KG1 (cell line): ENCODE results near the gene RBBP6.

Source experiments
- DNase-seq: peaks from one replicate; lab custom pipeline; 2025; lab: John Stamatoyannopoulos, UW

The RBBP6 gene

DNA sequence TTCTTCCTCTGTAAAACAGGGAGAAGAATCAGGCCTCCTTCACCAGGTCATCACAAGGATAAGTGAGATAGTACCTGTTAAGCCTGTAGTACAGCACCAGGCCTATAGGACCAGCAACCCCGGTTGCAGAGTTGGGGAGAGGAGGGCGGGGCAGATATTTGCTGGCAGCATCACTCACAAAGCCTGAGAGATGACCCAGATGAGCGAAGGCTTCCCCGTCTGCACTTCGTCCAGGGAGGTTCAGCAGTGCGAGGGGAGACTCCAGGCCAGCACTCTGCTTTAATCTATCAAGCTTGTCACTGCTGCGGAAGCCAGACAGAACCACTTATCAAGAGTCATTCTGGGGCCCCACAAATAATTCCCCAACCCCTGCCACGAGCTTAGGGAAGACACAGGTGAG lies 15.8 kb upstream of the RBBP6 start:
- no peak for DNase-seq

DNA sequence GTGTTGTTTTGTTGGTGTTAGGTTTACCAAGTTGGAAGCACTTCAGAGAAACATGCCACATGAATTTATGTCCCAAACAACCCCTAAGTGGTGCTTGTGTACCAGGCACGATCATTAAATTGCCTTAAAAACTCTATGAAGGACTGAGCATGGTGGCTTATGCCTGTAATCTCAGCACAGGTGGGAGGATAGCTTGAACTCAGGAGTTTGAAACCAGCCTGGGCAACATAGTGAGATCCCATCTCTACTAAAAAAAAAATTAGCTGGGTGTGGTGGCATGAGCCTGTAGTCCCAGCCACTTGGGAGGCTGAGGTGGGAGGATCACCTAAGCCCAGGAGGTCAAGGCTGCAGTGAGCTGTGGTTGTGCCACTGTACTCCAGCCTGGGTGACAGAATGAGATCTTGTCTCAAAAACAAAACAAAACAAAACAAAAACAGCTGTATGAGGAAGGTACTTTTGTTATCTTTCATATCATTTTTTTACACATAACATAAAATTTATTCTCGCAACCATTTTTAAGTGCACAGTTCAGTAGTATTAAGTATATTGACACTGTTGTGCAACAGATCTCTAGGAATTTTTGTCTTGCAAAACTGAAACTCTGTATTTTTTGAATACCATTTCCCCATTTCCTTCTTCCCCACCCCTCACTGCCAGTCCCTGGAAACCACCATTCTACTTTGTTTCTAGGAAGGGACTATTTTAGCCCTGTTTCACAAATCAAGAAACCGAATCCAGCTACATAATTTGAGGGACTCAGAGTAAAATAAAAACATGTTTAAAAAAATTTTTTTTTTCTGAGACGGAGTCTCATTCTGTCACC lies 14.3 kb upstream of the RBBP6 start:
- no peak for DNase-seq

DNA sequence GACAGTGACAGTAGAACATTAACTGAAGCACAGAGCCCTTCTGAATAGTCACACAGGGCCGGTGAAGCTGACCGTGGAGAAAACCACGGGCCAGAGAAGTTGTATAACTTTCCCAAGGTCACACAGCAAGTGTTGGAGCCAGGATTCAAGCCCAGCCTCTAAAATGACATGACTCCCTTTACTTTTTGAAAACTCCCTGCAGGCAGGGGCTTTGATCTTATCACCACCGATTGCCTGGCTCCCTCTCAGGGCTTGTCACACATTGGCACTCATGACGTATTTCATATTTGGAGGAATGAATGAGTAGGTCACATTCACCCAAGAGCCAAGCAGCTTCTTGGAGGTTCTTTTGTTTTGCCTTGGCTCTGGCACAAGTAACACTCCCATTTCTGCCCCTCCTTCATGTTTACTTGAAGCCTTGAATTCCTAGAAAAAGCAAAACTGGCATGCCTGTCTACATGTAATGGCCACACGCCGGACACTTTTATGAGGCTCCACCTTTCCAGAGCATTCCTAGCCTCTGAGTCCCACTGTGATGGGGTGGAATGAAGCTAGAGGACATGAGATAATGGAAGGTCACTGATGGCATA lies 13.3 kb upstream of the RBBP6 start:
- DNase-seq, result no peak

DNA sequence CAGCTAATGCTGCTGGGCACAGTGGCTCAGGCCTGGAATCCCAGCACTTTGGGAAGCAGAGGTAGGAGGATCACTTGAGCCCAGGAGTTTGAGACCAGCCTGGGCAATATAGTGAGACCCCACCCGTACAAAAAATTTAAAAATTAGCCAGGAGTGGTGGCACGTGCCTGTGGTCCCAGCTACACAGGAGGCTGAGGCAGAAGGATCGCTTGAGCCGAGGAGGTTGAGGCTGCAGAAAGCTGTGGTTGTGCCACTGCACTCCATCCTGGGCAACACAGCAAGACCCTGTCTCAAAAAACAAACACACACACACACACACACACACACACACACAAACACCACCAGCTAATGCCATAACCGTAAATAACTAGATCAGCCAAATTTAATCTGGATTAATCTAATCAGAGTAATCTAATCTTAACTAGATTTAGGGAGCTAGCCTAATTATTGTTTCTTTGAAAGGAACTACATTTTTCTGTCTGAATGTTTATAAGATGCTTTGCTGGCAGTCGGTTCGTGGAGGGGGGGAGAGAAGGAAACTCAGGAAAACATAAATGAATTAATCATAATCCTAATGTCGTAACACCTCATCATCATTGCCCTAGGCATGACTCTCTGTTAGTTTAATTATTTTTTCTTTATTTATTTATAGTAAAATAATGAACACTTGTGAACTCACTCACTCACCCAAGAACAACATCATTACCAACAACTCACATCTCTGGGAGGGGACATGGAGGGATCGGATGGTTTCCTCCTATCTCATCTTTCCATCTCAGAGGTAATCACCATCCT lies 12.5 kb upstream of the RBBP6 start:
- DNase-seq, result no peak

DNA sequence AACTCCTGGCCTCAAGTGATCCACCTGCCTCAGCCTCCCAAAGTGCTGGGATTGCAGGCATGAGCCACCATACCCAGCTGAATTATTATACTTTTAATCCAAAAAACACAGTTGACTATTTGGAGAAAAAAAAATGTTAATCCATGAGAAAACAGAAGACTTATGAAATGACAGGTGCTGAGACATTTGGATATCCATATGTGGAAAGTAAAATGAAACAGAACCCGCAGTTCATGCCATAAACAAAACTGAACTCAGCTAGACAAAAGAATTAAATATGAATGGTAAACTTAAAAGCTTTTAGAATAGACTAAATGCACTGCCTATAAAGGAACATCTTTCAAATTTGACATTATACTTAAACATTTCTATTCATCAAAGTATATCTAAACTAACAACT lies 8.2 kb upstream of the RBBP6 start:
- no peak for DNase-seq

DNA sequence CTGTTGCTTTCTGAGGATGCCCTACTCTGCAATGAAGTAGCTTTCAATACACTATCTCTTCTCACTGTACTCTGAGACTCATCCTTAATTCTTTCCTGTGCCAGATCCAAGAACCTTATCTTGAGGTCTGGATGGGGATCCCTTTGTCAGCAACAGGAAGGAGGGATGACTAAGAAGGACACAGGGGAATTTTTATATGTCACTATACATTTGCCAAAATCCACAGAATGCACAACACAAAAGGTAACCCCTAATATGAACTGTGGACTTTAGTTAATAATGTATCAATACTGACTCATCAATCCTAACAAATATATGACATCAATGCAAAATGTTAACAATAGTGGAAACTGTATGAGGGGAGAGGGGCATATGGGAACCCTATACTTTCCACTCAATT lies 4.7 kb upstream of the RBBP6 start:
- DNase-seq, result no peak

DNA sequence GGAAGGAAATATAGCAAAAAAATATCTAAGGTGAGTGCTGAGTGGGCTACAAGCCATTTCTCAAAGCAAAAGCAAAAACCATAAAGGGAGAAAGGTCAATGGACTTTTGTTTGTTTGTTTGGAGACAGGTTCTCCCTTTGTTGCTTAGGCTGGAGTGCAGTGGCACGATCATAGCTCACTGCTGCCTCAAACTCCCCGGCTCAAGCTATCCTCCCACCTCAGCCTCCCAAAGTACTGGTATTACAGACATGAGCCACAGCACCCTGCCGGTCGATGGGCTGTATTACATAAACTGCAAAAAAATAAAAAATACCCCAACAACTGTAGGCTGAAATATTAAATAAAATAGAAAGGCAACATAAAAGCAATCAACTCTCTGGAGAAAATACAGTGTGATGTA lies 3.5 kb upstream of the RBBP6 start:
- no peak for DNase-seq

DNA sequence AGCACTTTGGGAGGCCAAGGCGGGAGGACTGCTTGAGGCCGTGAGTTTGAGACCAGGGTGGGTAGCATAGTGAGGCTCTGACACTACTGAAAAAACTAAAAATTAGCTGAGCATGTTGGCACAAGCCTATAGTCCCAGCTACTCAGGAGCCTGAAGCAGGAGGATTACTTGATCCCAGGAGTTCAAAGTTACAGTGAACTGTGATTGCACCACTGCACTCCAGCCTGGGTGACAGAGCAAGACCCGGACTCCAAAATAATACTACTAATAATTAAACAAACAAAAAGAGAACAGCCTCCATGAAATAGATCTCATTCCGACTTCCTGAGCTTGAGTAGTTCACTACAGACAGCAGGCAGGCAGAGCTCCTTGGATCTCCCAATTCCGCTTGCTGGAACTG lies 2.7 kb upstream of the RBBP6 start:
- no peak for DNase-seq

DNA sequence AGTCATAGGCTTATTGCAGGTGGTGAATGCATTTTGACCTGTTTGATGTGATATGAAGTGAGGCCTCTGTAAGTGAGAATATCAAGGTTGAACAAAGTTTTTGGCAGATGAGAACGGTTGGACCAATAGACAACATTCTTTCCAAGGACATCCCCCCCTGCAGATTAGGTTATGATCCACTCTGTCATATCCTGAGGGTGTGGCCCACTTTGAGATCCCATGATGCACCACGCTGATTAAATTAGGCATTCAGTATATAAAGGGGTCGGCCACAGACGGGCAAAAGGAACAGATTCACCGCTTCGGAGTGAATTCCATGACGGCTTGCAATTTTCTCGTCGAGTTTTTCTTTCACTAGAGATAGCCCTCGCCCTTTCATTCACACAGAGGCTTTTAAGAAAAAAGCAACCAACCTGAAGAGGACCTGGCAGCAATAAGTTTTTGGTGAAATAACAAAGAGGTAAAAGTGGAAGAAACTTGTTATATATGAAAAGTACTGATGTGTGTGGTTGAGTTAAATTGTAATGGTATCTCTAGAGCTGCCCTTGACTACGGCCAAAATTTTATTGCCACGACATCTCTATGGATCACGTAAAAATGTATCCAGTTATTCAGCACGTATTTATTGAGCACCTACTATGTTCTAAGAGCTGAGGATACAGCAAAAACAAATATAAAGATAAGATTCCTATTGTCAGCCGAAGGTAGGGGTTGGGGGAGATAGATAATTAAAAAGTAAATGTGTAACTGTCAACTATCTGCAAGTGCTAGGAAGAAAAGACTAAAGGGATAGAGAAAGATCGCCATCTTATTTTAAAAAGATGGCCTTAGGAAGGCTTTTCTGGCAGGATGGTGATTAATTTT lies 1.7 kb upstream of the RBBP6 start:
- no peak for DNase-seq

DNA sequence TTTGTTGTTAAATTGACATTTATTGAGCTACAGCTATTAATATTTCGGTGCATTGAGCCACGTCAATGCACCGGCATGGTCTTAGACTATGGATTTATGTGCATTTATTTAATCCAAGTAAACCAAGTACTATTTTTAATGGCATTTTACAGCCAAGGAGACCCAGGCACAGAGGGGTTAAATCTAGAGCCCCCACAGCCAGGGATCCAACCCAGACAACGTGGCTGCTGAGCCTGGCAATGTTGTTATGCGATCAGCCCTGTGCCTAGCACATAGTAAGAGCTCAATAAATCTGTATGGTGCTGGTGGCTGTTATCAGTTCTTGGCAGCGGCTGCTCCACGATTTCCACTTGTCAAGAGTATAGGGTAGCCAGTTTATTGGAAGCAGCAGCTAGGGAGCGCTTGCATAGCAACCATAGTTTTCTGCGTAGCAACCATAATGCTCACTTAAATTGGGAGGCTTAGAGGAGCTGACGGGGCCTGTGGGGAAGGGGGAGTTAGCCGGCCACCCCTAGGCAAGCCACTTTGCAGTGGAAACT lies 541 bp upstream of the RBBP6 start:
- no peak for DNase-seq

DNA sequence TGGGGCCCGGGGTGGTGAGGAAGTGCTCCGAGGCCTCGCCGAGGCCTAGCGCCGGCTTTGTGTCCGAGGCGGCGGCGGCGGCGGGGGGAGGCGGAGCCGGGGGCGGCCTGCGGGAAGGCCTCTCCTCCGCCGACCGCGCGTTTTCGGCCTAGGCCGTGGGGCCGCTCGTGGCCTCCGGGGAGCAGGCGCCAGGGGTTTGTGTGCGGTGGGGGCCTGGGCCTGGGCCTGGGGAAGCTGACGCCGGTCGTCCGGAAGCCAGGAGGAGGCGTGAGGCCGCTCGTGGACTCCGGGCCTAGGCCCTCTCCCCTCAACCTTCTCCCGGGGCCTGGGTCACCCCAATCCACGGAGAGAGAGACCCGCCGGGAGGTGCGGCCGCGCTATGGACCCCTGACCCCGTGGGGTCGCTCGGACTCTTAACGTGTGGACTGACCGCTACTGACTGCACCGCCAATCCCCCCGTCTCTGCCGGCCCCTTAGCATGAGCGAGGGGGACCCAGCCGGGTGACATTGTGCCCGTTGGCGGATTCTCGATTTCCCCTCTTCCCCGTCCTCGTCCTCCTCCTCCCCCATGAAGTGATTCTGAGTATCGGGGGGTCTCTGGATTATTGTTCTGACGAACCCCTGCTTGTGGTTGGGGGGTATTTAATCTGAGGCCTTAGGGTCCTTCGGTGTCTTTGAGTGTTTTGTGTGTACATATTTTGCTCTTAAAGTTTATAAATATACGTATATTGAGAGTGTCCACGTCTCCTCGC lies 660 bp downstream of the RBBP6 start:
- DNase-seq, result no peak

DNA sequence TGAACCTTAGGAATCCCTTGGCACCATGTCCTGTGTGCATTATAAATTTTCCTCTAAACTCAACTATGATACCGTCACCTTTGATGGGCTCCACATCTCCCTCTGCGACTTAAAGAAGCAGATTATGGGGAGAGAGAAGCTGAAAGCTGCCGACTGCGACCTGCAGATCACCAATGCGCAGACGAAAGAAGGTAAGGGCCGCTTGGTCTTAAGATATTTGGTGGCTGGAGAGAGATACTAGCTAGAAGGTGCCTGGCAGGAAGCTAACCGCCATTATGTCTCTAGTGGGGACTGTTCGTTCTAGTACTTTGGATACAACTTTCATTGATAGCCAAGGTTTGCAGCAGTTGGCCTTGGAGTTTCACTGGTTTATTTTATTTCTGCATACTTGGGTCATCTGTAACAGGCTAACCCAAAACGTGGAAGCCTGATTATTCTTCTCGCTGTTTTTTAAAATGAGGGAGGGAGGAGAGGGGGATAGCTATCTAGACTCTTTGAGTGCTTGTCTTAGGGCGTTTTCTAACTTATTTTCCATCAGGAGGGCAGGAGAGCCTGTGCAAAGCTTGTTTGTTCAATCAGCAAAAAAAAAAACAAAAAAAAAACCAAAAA lies 1.3 kb downstream of the RBBP6 start:
- DNase-seq, result peak; percentile 18

DNA sequence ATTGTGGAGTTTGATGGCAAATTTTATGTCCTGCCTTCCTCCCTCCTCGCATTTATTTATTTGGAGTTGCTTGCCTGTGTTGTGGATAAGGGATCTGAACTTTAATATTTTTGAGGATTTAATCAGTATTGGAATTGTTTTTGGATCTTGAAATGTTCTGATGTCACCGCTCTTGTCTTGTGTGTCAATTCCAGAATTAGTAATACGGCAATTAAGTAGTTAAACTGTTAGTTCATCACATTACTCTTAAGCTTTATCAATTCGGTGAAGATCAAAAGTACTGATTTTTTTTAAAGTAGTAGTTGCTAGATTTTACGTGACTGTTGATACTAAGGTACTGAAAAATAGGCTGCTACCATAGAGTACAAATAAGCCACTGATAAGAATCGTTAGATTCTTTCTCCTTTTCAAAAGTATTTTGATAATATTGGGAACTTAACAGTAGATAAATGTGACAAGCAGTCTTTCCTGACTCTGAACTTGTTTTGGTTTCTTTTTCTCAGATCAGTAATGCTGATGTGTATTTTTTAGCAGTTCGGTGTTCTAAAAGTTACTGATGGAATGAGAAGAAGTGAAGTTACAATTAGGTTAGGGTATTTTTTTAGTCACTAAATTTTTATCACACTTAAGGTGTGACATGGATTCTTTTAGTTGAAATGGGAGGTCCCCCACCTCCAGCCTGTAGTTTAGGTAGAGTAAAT lies 2.0 kb downstream of the RBBP6 start:
- no peak for DNase-seq

DNA sequence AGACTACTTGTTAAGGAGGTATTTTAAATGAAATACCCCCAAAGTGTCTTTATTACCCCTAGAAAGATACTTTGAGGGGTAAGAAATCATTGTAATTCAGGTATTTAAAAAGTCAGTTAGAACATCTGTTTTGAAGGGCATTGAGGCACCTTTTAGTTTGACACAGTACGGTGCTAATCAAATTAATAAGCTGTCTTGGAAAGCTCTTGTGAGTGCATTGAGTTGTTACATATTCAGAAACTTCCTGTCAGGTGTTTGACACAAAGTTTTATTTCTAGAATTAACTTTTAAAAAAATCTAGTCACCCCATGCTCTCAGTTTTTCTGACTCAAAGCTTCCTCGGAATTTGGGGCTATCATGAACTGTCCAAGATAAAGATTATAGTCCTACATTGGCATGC lies 4.6 kb downstream of the RBBP6 start:
- no peak for DNase-seq

DNA sequence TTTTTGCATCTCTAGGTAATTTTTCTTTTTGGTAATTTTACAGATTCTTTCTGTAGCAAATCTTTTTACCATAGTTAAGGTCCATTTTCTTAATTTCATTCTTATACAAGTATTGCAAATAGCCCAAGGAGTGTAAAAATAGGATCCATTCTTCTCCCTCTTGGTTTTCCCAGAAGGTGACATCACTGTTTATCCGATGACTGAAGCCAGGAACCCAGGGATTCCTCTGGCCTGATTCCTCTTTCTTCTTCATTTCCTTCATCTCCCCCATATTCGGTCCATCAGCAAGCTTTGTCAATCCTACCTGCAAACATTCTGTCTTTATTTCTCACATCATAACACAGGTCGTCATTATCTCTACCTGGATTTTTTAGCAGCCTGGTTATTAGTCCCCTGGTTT lies 5.3 kb downstream of the RBBP6 start:
- DNase-seq, result no peak

DNA sequence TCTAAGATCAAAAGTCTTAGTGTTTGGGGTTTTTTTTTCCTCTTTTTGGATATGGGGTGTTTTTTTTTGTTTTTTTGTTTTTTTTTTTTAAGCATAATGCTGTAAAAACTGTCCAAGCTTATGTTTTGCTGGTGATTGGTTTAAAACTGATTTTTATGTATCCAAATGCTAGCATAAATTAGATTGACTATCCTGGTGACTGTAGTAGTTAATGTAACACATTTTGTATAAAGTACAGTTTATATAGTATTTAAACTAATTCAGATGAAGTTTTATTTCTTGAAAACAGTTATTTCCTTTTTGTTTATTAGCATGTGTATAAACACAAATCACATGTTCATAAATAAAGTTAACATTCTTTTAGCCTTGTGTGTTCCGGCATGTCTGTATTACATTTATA lies 10.9 kb downstream of the RBBP6 start:
- no peak for DNase-seq

DNA sequence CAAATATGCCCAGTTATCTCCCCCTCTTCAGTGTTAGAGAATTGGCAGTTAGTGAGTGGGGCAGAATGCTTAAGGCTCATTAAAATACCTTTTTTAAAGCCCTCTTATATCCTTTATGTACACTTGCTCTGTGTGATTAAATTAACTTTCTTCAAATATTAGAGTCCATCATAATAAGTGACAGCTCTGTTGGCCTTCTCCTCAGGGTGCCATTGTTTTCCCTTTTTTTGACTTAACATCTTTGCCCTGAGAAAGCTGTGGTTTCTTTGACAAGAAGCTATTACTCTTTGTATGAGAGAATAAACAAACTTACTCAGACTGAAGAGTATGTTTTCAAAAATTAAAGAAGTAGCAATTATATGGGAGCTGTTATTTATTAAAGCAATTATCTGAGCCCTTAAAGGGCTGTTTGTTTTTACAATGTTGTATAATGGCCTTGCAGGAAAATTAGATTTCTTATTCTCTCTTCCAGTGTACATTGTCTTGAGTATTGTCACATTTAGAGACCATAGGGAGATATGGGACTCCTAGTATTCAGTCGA lies 13.4 kb downstream of the RBBP6 start:
- DNase-seq, result no peak

DNA sequence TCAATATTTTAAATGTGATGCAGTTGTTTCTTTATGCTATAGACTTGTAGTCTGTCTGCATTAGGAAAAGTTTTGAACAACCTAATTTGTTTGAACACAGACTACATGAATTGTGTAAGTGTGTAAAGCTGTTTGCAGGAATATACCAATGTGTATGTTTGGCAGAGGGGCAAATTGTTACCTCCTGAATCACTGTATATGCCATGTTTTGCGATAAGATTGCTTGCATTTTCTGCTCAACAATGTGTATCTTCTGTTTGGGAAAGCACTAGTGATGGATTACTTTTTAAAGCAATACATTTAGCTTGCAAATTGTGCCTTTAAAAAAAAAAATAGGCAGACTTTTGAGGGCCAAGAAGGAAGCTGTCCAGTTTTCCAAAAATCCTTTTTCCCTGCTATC lies 14.6 kb downstream of the RBBP6 start:
- no peak for DNase-seq

DNA sequence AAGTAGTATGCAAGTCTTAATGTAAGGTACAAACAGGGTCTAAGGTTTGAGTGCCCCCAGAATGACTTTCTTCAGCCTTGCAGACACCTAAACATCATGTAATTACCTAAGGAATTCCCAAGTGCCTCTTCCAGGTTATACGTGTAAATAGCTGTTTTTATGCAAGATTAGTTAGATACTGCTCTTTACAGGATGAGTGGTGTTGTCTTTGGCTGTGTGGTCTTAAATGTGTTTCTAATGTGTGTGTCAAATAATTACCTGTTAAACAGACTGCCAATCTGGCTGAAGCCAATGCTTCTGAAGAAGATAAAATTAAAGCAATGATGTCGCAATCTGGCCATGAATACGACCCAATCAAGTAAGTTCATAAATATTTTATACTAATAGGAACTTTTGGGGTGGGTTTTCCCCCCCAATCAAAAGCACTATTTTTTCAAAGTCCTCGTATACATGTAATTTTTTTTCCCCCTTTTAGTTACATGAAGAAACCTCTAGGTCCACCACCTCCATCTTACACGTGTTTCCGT lies 16.0 kb downstream of the RBBP6 start:
- no peak for DNase-seq

DNA sequence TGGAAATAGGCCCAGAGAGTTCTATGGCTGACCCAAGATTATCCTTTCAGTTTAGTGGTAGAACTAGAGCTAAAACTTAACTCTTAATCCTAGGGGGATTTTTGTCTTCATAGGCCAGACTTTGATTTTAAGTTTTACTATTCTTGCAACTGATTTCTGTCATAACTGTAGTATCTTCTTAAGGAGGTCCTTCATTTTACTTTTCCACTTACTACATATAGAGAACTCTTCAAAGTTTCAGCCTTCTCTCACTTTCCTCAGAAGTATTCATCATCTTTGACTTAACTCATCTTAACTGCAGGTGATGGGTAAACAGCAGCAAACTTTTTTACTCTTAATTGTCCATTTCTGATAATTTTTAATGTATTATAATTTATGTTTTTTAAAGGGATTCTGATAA lies 23.4 kb downstream of the RBBP6 start:
- DNase-seq, result no peak
